ENCODE data around the gene DNASE2B.

The DNASE2B gene

GRCh38 chr1:84385347-84385746 lies 12.9 kb upstream of the DNASE2B start:
- no peak overlapping the region for H3K4me3 Mint-ChIP-seq
- no peak for TF ChIP-seq CTCF (IDR thresholded peaks at IDR 0.05; ENCODE audit: unreplicated experiment in 3 of 3)
- no peaks in the 10 kb centered on the region for H3K36me3 Mint-ChIP-seq (ENCODE audit: low read depth)
- H3K27me3 Mint-ChIP-seq (ENCODE audit: low read depth) = no peaks in the 10 kb centered on the region
- no peaks in the 10 kb centered on the region for H3K4me1 Mint-ChIP-seq
- no peak overlapping the region for H3K27ac Mint-ChIP-seq
- H3K9me3 Mint-ChIP-seq = no peaks in the 10 kb centered on the region

- Mint-ChIP-seq H3K9me3 (no peaks in the 10 kb centered on the region), H3K4me1 (no peaks in the 10 kb centered on the region), H3K4me3 (no peak overlapping the region), H3K36me3 (ENCODE audit: low read depth) (no peaks in the 10 kb centered on the region), H3K27ac (no peak overlapping the region), H3K27me3 (ENCODE audit: low read depth) (no peaks in the 10 kb centered on the region)
- no peak for TF ChIP-seq CTCF (IDR thresholded peaks at IDR 0.05; ENCODE audit: unreplicated experiment in 3 of 3)
Measured at GRCh38 chr1:84386716-84387479, 11.4 kb upstream of the DNASE2B start.

- Mint-ChIP-seq H3K4me1 (no peaks in the 10 kb centered on the region), H3K4me3 (no peak overlapping the region), H3K27ac (no peak overlapping the region), H3K27me3 (ENCODE audit: low read depth) (no peaks in the 10 kb centered on the region), H3K36me3 (ENCODE audit: low read depth) (no peaks in the 10 kb centered on the region), H3K9me3 (no peaks in the 10 kb centered on the region)
- TF ChIP-seq CTCF (IDR thresholded peaks at IDR 0.05; ENCODE audit: unreplicated experiment in 3 of 3) = no peak
Measured at GRCh38 chr1:84387480-84388163, 10.7 kb upstream of the DNASE2B start.

- Mint-ChIP-seq H3K27me3 (ENCODE audit: low read depth) (no peaks in the 10 kb centered on the region), H3K4me3 (no peak overlapping the region), H3K36me3 (ENCODE audit: low read depth) (no peaks in the 10 kb centered on the region), H3K27ac (no peak overlapping the region), H3K9me3 (no peaks in the 10 kb centered on the region), H3K4me1 (no peaks in the 10 kb centered on the region)
- no peak for TF ChIP-seq CTCF (IDR thresholded peaks at IDR 0.05; ENCODE audit: unreplicated experiment in 3 of 3)
Measured at GRCh38 chr1:84390226-84390625, 8.1 kb upstream of the DNASE2B start.

GRCh38 chr1:84401156-84401555 lies 2.9 kb downstream of the DNASE2B start:
- Mint-ChIP-seq H3K4me1 (no peaks in the 10 kb centered on the region), H3K36me3 (ENCODE audit: low read depth) (no peaks in the 10 kb centered on the region), H3K27ac (no peak overlapping the region), H3K4me3 (no peak overlapping the region), H3K27me3 (ENCODE audit: low read depth) (no peaks in the 10 kb centered on the region), H3K9me3 (no peaks in the 10 kb centered on the region)
- TF ChIP-seq CTCF (IDR thresholded peaks at IDR 0.05; ENCODE audit: unreplicated experiment in 3 of 3) = no peak

GRCh38 chr1:84402060-84402459 lies 3.8 kb downstream of the DNASE2B start:
- Mint-ChIP-seq H3K4me1 (no peaks in the 10 kb centered on the region), H3K27me3 (ENCODE audit: low read depth) (no peaks in the 10 kb centered on the region), H3K36me3 (ENCODE audit: low read depth) (no peaks in the 10 kb centered on the region), H3K27ac (no peak overlapping the region), H3K9me3 (no peaks in the 10 kb centered on the region), H3K4me3 (no peak overlapping the region)
- TF ChIP-seq CTCF (IDR thresholded peaks at IDR 0.05; ENCODE audit: unreplicated experiment in 3 of 3) = no peak
